GM12878 (cell line): ENCODE measurements around the gene HSF4. TPM values are rescaled to one million over a fixed set of nuclear protein-coding genes. Genes with fewer than 3 reads are reported as not detected.

Experiments used
- ATAC-seq: fragments of 200-7000 bp; cut with Tn5 transposase; 3 replicates; pipeline ENCODE4 v1.9.1; 2020; ENCODE audit warnings: mild to moderate bottlenecking, moderate library complexity
- BruUV-seq: library from RNA; stranded (reverse); fragments of 400-500 nt; replicated peaks from 2 replicates; lab custom pipeline; 2021; lab: Mats Ljungman, UMichigan
- CTCF ChIA-PET: fragments of 300-600 bp; sonication (Branson Sonifier 250); formaldehyde crosslinking; extraction: SDS; loops from one replicate; lab custom pipeline; 2021; ENCODE audit warnings: inconsistent platforms; lab: Yijun Ruan, JAX
- POLR2A ChIA-PET: fragments of 350-600 bp; formaldehyde crosslinking; extraction: SDS; loops from one replicate; lab custom pipeline; 2021; ENCODE audit warnings: inconsistent platforms; lab: Charles Lee
- RAD21 ChIA-PET: fragments of 300-600 bp; sonication (Branson Sonifier 250); formaldehyde crosslinking; loops from one replicate; lab custom pipeline; 2023; ENCODE audit warnings: antibody characterized with exemption; ENCODE audit not compliant: unreplicated experiment; lab: Charles Lee
- SMC1A ChIA-PET: fragments of 300-600 bp; sonication (Branson Sonifier 250); formaldehyde crosslinking; loops from one replicate; lab custom pipeline; 2023; ENCODE audit not compliant: unreplicated experiment, uncharacterized antibody; lab: Charles Lee
- DNase-seq: peaks from one replicate; pipeline ENCODE4 v3.0.0-alpha.2; 2011; ENCODE audit warnings: low read depth, low spot score
- FAIRE-seq: peaks from 3 replicates; lab custom pipeline; 2011; peaks lifted over from hg19 to GRCh38; lab: Jason Lieb, UNC
- H2AFZ ChIP-seq: 2 replicates; pipeline ENCODE4 v1.6.0; 2011; ENCODE audit warnings: low read depth, low read length, control low read depth; ENCODE audit not compliant: control insufficient read depth
- H3K27ac ChIP-seq: 2 replicates; pipeline ENCODE4 v1.5.1; 2011; ENCODE audit warnings: control low read depth; ENCODE audit not compliant: control insufficient read depth, insufficient read depth
- H3K27me3 ChIP-seq, 2 experiments: replicated peaks in 1 of 2; 2 replicates each; pipeline versions ENCODE4 v1.6.0 to v1.6.1; 2011; ENCODE audit warnings: low read length in 1 of 2; ENCODE audit not compliant: control insufficient read depth in 2 of 2, insufficient read depth in 2 of 2
- H3K36me3 ChIP-seq, 2 experiments: 2 replicates each; pipeline ENCODE4 v1.5.1; 2011; ENCODE audit warnings: low read length in 1 of 2; ENCODE audit not compliant: control insufficient read depth in 2 of 2, insufficient read depth in 2 of 2
- H3K4me1 ChIP-seq: 2 replicates; pipeline ENCODE4 v1.6.1; 2011; ENCODE audit warnings: mild to moderate bottlenecking, low read length, moderate library complexity, mixed read lengths; ENCODE audit not compliant: control insufficient read depth, insufficient read depth
- H3K4me2 ChIP-seq: 2 replicates; pipeline ENCODE4 v1.6.0; 2011; ENCODE audit warnings: control low read depth; ENCODE audit not compliant: control insufficient read depth, insufficient read depth
- H3K4me3 ChIP-seq: fragments of 200-600 bp; sonication (generic); 2 replicates; pipeline ENCODE4 v1.5.1; 2016
- H3K79me2 ChIP-seq: 2 replicates; pipeline ENCODE4 v1.6.0; 2011; ENCODE audit warnings: low read length; ENCODE audit not compliant: control insufficient read depth, insufficient read depth
- H3K9ac ChIP-seq: 2 replicates; pipeline ENCODE4 v1.8.0; 2011; ENCODE audit warnings: low read length, control low read depth, mixed read lengths; ENCODE audit not compliant: control insufficient read depth, insufficient read depth
- H3K9me3 ChIP-seq: replicated peaks from 3 replicates; pipeline ENCODE4 v1.5.1; 2011; ENCODE audit warnings: mild to moderate bottlenecking, low read length; ENCODE audit not compliant: control insufficient read depth, insufficient read depth
- H4K20me1 ChIP-seq: 2 replicates; pipeline ENCODE4 v1.6.0; 2011; ENCODE audit not compliant: control insufficient read depth, insufficient read depth
- CBX3 ChIP-seq: fragments of 200-600 bp; sonication (generic); IDR thresholded peaks from 2 replicates; pipeline ENCODE4 v1.6.1; 2016; ENCODE audit warnings: low read depth, borderline replicate concordance
- CREM ChIP-seq: IDR thresholded peaks from 2 replicates; pipeline ENCODE4 v1.6.1; 2014; ENCODE audit warnings: antibody characterized with exemption, low read depth
- HDAC2 ChIP-seq: fragments of 200-600 bp; sonication (generic); IDR thresholded peaks from 2 replicates; pipeline ENCODE4 v1.6.1; 2017
- IKZF2 ChIP-seq, 2 experiments: fragments of 450-650 bp; IDR thresholded peaks; 2 replicates each; pipeline ENCODE4 v1.6.1; 2017; ENCODE audit warnings: mild to moderate bottlenecking in 2 of 2, moderate library complexity in 2 of 2
- KAT2A ChIP-seq: conservative IDR thresholded peaks from 2 replicates; pipeline ENCODE4 v1.6.1; 2011; ENCODE audit warnings: low read depth, low read length; ENCODE audit not compliant: control insufficient read depth
- KDM1A ChIP-seq: fragments of 200-600 bp; sonication (generic); IDR thresholded peaks from 2 replicates; pipeline ENCODE4 v1.6.1; 2016; ENCODE audit warnings: borderline replicate concordance
- NFYA ChIP-seq: IDR thresholded peaks from 2 replicates; pipeline ENCODE4 v1.6.1; 2011; ENCODE audit warnings: low read depth, mild to moderate bottlenecking, low read length, improper control_type of control experiment, borderline replicate concordance
- SIN3A ChIP-seq: IDR thresholded peaks from 2 replicates; pipeline ENCODE4 v1.6.1; 2012; ENCODE audit warnings: low read depth, low read length, improper control_type of control experiment
- SMAD5 ChIP-seq: IDR thresholded peaks from 2 replicates; pipeline ENCODE4 v1.6.1; 2016; ENCODE audit warnings: antibody characterized with exemption, low read depth
- SP1 ChIP-seq: IDR thresholded peaks from one replicate; pipeline ENCODE4 v1.6.1; 2011; ENCODE audit warnings: low read depth, low read length
- WGBS: methylation state at CpG from one replicate; pipeline ENCODE4 v1.1.6; 2016; ENCODE audit warnings: low lambda C conversion rate; ENCODE audit not compliant: insufficient replicate concordance, insufficient coverage; ENCODE audit errors: missing lambda C conversion rate; 5-methylcytosine and 5-hydroxymethylcytosine counted together
- in situ Hi-C: fragments of 300-500 bp; cut with MboI; formaldehyde crosslinking; loops from 9 replicates; pipeline ENCODE4 v1.14.3; 2018; ENCODE audit warnings: mixed read lengths
- intact Hi-C: fragments of 100-400 bp; cut with micrococcal nuclease; formaldehyde crosslinking; loops from one replicate; pipeline ENCODE4 v1.14.2; 2022; ENCODE audit not compliant: unreplicated experiment
- polyA plus RNA-seq, 11 experiments: library from polyadenylated mRNA; depleted of rRNA in 4 of 11; unstranded in 6 of 11; stranded (reverse) in 5 of 11; fragments of >200 nt; fragmentation: Nextera tagmentation in 4 of 11; fragmentation: Illumina TruSeq in 1 of 11; extraction: Ambion mirVana in 4 of 11; extraction: Trizol in 1 of 11; gene quantifications; 1 replicate in 1 of 11; 2 replicates in 10 of 11; pipeline versions ENCODE4 v1.2.1 to v1.2.3, GENCODE V29; 2011 to 2016; ENCODE audit warnings: inconsistent platforms in 2 of 11, missing spikeins in 2 of 11, low read depth in 1 of 11
- total RNA-seq, 4 experiments: library from RNA; depleted of rRNA in 3 of 4; stranded (reverse); fragments of >200 nt in 3 of 4; fragmentation: Illumina TruSeq in 1 of 4; extraction: Trizol in 1 of 4; gene quantifications; 2 replicates each; pipeline versions ENCODE4 v1.2.1 to v1.2.3, GENCODE V29; 2013 to 2021
- TF ChIP-seq, protein P1 (sequence below): IDR thresholded peaks from 2 replicates; pipeline ENCODE4 v1.6.1; 2012; ENCODE audit warnings: mild to moderate bottlenecking, low read depth, low read length
- TF ChIP-seq, protein P2 (sequence below): IDR thresholded peaks from 2 replicates; pipeline ENCODE4 v1.6.1; 2011; ENCODE audit warnings: mild to moderate bottlenecking, low read depth, low read length, moderate library complexity; ENCODE audit not compliant: insufficient replicate concordance
- TF ChIP-seq, protein P3 (sequence below): fragments of 150-350 bp; IDR thresholded peaks from 2 replicates; pipeline ENCODE4 v1.6.1; 2014; ENCODE audit warnings: mild to moderate bottlenecking, low read depth, low read length
- TF ChIP-seq, protein P4 (sequence below): fragments of 450-650 bp; IDR thresholded peaks from 2 replicates; pipeline ENCODE4 v1.6.1; 2017; ENCODE audit warnings: mild to moderate bottlenecking, moderate library complexity

Gene HSF4
- total and polyA plus RNA-seq, 10 of the 15 experiments (the other 5 are each of a cell fraction or from before 2014, with no cell fraction given) = 0.31 to 9.9 (median 2.6) TPM; not detected in 1

DNA sequence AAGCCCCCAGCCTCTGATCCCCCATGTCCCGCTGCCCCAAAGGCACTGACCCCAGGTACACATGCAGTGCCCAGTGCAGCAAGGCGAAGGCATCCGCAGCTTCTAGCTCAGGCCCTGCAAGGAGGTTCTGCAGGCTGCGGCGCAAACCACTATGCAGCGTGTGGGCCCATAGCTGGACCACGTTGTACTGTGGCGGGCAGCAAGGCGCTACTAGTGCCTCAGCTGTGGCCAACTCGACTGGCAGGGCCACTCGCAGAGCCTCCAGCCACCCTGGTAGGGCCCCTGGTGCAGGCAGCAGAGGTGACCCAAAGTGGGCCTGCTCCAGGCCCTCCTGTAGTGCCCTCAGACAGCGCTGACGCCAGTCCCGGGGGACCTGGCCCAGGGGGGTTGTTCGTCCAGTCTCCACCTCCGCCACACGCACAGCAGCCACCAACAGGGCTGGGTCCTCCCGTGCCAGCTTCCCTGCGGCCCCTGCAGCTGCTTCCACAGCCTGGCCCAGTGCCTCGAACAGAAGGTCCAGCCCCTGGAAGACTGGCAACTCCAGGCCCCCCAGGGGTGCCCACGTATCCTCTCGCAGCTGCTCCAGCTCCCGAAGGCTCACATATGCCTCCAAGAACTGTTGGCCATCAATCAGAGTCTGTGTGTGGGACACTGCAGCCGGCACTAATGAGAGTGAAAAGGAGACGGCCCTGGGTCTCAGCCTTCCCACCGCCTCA is 22.8 kb downstream of the HSF4 start:
- H2AFZ ChIP-seq = no peak overlapping the region
- H3K9ac ChIP-seq = no peak overlapping the region
- H3K27me3 ChIP-seq = peaks cover 0 to 3% of the 10 kb centered on the region in 2 experiments; a peak in 2 of 4 replicates
- ATAC-seq (no peak), DNase-seq (no peak), FAIRE-seq (no peak)
- intact Hi-C loops = no loop called here
- no peaks in the 10 kb centered on the region for H3K9me3 ChIP-seq
- in situ Hi-C loops = no loop called here
- H3K79me2 ChIP-seq = peaks cover 8% of the 10 kb centered on the region
- H3K4me3 ChIP-seq = no peak overlapping the region
- H3K36me3 ChIP-seq = no peaks in the 10 kb centered on the region
- SMC1A ChIA-PET = no interaction called here
- H3K27ac ChIP-seq = no peak overlapping the region
- POLR2A ChIA-PET = interaction anchor here (0.5 kb wide), 1 partner anchor 152 kb away, joined by 4 read pairs; no protein-coding TSS in a partner anchor
- H3K4me2 ChIP-seq = no peak overlapping the region
- CTCF ChIA-PET = interaction anchor here (1.0 kb wide), 1 partner anchor 18 kb away, joined by 3 read pairs; no protein-coding TSS in a partner anchor
- H4K20me1 ChIP-seq = no peaks in the 10 kb centered on the region
- no TSS peak for BruUV-seq
- RAD21 ChIA-PET = interaction anchor here (1.3 kb wide), 1 partner anchor 32 kb away, joined by 4 read pairs; no protein-coding TSS in a partner anchor
- H3K4me1 ChIP-seq = peaks cover 7% of the 10 kb centered on the region
- WGBS = 44% methylated on average over 26 of the region's 26 CpGs
- TF ChIP-seq CBX3 (no peak), IKZF2 (IDR thresholded peaks at IDR 0.05) (no peak), SMAD5 (no peak), KAT2A (no peak), SIN3A (no peak), HDAC2 (no peak), KDM1A (no peak), SP1 (no peak), CREM (no peak), NFYA (no peak)
- TF ChIP-seq, protein P1, sequence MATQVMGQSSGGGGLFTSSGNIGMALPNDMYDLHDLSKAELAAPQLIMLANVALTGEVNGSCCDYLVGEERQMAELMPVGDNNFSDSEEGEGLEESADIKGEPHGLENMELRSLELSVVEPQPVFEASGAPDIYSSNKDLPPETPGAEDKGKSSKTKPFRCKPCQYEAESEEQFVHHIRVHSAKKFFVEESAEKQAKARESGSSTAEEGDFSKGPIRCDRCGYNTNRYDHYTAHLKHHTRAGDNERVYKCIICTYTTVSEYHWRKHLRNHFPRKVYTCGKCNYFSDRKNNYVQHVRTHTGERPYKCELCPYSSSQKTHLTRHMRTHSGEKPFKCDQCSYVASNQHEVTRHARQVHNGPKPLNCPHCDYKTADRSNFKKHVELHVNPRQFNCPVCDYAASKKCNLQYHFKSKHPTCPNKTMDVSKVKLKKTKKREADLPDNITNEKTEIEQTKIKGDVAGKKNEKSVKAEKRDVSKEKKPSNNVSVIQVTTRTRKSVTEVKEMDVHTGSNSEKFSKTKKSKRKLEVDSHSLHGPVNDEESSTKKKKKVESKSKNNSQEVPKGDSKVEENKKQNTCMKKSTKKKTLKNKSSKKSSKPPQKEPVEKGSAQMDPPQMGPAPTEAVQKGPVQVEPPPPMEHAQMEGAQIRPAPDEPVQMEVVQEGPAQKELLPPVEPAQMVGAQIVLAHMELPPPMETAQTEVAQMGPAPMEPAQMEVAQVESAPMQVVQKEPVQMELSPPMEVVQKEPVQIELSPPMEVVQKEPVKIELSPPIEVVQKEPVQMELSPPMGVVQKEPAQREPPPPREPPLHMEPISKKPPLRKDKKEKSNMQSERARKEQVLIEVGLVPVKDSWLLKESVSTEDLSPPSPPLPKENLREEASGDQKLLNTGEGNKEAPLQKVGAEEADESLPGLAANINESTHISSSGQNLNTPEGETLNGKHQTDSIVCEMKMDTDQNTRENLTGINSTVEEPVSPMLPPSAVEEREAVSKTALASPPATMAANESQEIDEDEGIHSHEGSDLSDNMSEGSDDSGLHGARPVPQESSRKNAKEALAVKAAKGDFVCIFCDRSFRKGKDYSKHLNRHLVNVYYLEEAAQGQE = no peak
- TF ChIP-seq, protein P2, sequence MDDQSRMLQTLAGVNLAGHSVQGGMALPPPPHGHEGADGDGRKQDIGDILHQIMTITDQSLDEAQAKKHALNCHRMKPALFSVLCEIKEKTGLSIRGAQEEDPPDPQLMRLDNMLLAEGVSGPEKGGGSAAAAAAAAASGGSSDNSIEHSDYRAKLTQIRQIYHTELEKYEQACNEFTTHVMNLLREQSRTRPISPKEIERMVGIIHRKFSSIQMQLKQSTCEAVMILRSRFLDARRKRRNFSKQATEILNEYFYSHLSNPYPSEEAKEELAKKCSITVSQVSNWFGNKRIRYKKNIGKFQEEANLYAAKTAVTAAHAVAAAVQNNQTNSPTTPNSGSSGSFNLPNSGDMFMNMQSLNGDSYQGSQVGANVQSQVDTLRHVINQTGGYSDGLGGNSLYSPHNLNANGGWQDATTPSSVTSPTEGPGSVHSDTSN = no peak
- TF ChIP-seq, protein P3, sequence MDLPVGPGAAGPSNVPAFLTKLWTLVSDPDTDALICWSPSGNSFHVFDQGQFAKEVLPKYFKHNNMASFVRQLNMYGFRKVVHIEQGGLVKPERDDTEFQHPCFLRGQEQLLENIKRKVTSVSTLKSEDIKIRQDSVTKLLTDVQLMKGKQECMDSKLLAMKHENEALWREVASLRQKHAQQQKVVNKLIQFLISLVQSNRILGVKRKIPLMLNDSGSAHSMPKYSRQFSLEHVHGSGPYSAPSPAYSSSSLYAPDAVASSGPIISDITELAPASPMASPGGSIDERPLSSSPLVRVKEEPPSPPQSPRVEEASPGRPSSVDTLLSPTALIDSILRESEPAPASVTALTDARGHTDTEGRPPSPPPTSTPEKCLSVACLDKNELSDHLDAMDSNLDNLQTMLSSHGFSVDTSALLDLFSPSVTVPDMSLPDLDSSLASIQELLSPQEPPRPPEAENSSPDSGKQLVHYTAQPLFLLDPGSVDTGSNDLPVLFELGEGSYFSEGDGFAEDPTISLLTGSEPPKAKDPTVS = no peak
- TF ChIP-seq, protein P4, sequence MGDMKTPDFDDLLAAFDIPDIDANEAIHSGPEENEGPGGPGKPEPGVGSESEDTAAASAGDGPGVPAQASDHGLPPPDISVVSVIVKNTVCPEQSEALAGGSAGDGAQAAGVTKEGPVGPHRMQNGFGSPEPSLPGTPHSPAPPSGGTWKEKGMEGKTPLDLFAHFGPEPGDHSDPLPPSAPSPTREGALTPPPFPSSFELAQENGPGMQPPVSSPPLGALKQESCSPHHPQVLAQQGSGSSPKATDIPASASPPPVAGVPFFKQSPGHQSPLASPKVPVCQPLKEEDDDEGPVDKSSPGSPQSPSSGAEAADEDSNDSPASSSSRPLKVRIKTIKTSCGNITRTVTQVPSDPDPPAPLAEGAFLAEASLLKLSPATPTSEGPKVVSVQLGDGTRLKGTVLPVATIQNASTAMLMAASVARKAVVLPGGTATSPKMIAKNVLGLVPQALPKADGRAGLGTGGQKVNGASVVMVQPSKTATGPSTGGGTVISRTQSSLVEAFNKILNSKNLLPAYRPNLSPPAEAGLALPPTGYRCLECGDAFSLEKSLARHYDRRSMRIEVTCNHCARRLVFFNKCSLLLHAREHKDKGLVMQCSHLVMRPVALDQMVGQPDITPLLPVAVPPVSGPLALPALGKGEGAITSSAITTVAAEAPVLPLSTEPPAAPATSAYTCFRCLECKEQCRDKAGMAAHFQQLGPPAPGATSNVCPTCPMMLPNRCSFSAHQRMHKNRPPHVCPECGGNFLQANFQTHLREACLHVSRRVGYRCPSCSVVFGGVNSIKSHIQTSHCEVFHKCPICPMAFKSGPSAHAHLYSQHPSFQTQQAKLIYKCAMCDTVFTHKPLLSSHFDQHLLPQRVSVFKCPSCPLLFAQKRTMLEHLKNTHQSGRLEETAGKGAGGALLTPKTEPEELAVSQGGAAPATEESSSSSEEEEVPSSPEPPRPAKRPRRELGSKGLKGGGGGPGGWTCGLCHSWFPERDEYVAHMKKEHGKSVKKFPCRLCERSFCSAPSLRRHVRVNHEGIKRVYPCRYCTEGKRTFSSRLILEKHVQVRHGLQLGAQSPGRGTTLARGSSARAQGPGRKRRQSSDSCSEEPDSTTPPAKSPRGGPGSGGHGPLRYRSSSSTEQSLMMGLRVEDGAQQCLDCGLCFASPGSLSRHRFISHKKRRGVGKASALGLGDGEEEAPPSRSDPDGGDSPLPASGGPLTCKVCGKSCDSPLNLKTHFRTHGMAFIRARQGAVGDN = no peak
